Gastrocnemius medialis (tissue), 4 donors: ENCODE data around the gene LRP5. TPM values are rescaled to one million over a fixed set of nuclear protein-coding genes. Genes with fewer than 3 reads are reported as not detected.

Experiments used
- ATAC-seq, 2 donors: fragments of 150-250 bp; one replicate each; pipeline ENCODE4 v1.9.1; 2016
- DNase-seq, 2 donors: peaks; one replicate each; pipeline ENCODE4 v3.0.0-alpha.2; 2019
- H3K27ac ChIP-seq, 4 donors: fragments of 200-600 bp; sonication (generic); 1 replicate in 1 of 4; 2 replicates in 3 of 4; pipeline ENCODE4 v1.5.1; 2016 to 2018; ENCODE audit warnings: mild to moderate bottlenecking in 2 of 4, moderate library complexity in 1 of 4
- H3K27me3 ChIP-seq, 3 donors: fragments of 200-600 bp; sonication (generic) in 2 of 3; 1 replicate in 1 of 3; 2 replicates in 2 of 3; pipeline versions ENCODE4 v1.5.1 to v1.6.0; 2016 to 2019; ENCODE audit warnings: mild to moderate bottlenecking in 1 of 3, moderate library complexity in 1 of 3
- H3K36me3 ChIP-seq, 2 donors: fragments of 200-600 bp; sonication (generic) in 1 of 2; one replicate each; pipeline ENCODE4 v1.5.1; 2017 to 2018
- H3K4me1 ChIP-seq, 2 donors: fragments of 200-600 bp; sonication (generic) in 1 of 2; one replicate each; pipeline ENCODE4 v1.5.1; 2016 to 2017; ENCODE audit warnings: mild to moderate bottlenecking in 2 of 2
- H3K4me3 ChIP-seq, 4 donors: fragments of 200-600 bp; sonication (generic) in 3 of 4; 1 replicate in 1 of 4; 2 replicates in 3 of 4; pipeline ENCODE4 v1.5.1; 2016 to 2019; ENCODE audit warnings: mild to moderate bottlenecking in 2 of 4
- H3K9me3 ChIP-seq, 3 donors: fragments of 200-600 bp; sonication (generic) in 2 of 3; 1 replicate in 1 of 3; 2 replicates in 2 of 3; pipeline ENCODE4 v1.5.1; 2016 to 2019
- CTCF ChIP-seq, 5 experiments: fragments of 450-650 bp in 3 of 5; fragments of 200-600 bp in 2 of 5; sonication (generic) in 2 of 5; IDR thresholded peaks in 4 of 5; conservative IDR thresholded peaks in 1 of 5; 1 replicate in 4 of 5; 2 replicates in 1 of 5; pipeline ENCODE4 v1.5.1; 2016 to 2019; ENCODE audit warnings: antibody characterized with exemption in 5 of 5, mild to moderate bottlenecking in 3 of 5, moderate library complexity in 3 of 5
- POLR2A ChIP-seq, 2 donors: fragments of 450-650 bp; IDR thresholded peaks; one replicate each; pipeline ENCODE4 v1.6.1; 2017; ENCODE audit warnings: antibody characterized with exemption in 2 of 2, mild to moderate bottlenecking in 2 of 2, moderate library complexity in 2 of 2
- in situ Hi-C, 4 donors: fragments of 200-750 bp; cut with MboI; loops; one replicate each; pipeline versions ENCODE4 v1.15.0 to v1.8.0; 2017; ENCODE audit warnings: low sequenced_read_pairs in 4 of 4
- intact Hi-C: fragments of 100-400 bp; cut with DNase I; formaldehyde crosslinking; loops from one replicate; pipeline ENCODE4 v1.15.1; 2023; ENCODE audit warnings: low total_unique reads
- total RNA-seq, 4 donors: library from RNA; depleted of rRNA; stranded (reverse); fragments of >200 nt; gene quantifications; one replicate each; pipeline versions ENCODE4 v1.1.0 to v1.2.3, GENCODE V29; 2016

Gene LRP5
- total RNA-seq, 4 donors from 2014 or later: 3.7 to 12.3 (median 8.1) TPM

GRCh38 chr11:68448604-68449011 is 136.2 kb downstream of the LRP5 start:
- Histone ChIP-seq H3K27me3 (no peaks in the 10 kb centered on the region), H3K27ac (no peak overlapping the region), H3K9me3 (no peaks in the 10 kb centered on the region), H3K4me3 (no peak overlapping the region), H3K36me3 (no peaks in the 10 kb centered on the region), H3K4me1 (no peaks in the 10 kb centered on the region)
- in situ Hi-C loops: loop anchor here in 1 of 4 donors (25.0 kb wide), 1 partner anchor 136 kb away; the partner anchor contains the start of gene LRP5
- intact Hi-C loops: loop anchor here (5.0 kb wide), 2 partner anchors 66 to 151 kb away; no protein-coding TSS in a partner anchor
- TF ChIP-seq POLR2A (IDR thresholded peaks at IDR 0.05) (no peak), CTCF (IDR thresholded peaks at IDR 0.05 in 4 of 5, conservative IDR thresholded peaks at IDR 0.05 in 1 of 5) (no peak)
- DNase-seq (no peak), ATAC-seq (no peak)

GRCh38 chr11:68449951-68450350 is 137.6 kb downstream of the LRP5 start:
- no peak for DNase-seq
- intact Hi-C loops: loop anchor here (5.0 kb wide), 2 partner anchors 68 to 153 kb away; no protein-coding TSS in a partner anchor
- no peak overlapping the region for H3K4me3 ChIP-seq
- no peaks in the 10 kb centered on the region for H3K9me3 ChIP-seq
- no peaks in the 10 kb centered on the region for H3K4me1 ChIP-seq
- H3K27me3 ChIP-seq: no peaks in the 10 kb centered on the region
- no peak overlapping the region for H3K27ac ChIP-seq
- no peak for TF ChIP-seq CTCF (IDR thresholded peaks at IDR 0.05 in 4 of 5, conservative IDR thresholded peaks at IDR 0.05 in 1 of 5)
- in situ Hi-C loops: loop anchor here (5.0 to 25.0 kb wide), 3 partner anchors 137 to 193 kb away; partner anchors contain the start of gene LRP5 (in 1 of the 4)
- ATAC-seq: no peak
- H3K36me3 ChIP-seq: no peaks in the 10 kb centered on the region

GRCh38 chr11:68450711-68451110 is 138.3 kb downstream of the LRP5 start:
- Histone ChIP-seq H3K36me3 (no peaks in the 10 kb centered on the region), H3K27ac (no peak overlapping the region), H3K9me3 (no peaks in the 10 kb centered on the region), H3K27me3 (no peaks in the 10 kb centered on the region), H3K4me3 (no peak overlapping the region), H3K4me1 (no peaks in the 10 kb centered on the region)
- TF ChIP-seq POLR2A (IDR thresholded peaks at IDR 0.05): no peak
- intact Hi-C loops: no loop called here
- in situ Hi-C loops: loop anchor here in 3 of 4 donors (5.0 to 25.0 kb wide), 2 partner anchors 137 to 193 kb away; no protein-coding TSS in a partner anchor
- ATAC-seq: no peak
- DNase-seq: no peak

- DNase-seq: no peak
- intact Hi-C loops (no loop called here), in situ Hi-C loops (loop anchor here in 3 of 4 donors (5.0 to 25.0 kb wide), 2 partner anchors 133 to 197 kb away; no protein-coding TSS in a partner anchor)
- Histone ChIP-seq H3K9me3 (no peaks in the 10 kb centered on the region), H3K27ac (no peak overlapping the region), H3K4me1 (no peaks in the 10 kb centered on the region), H3K4me3 (no peak overlapping the region), H3K27me3 (no peaks in the 10 kb centered on the region), H3K36me3 (no peaks in the 10 kb centered on the region)
- no peak for ATAC-seq
- TF ChIP-seq POLR2A (IDR thresholded peaks at IDR 0.05) (no peak), CTCF (IDR thresholded peaks at IDR 0.05 in 4 of 5, conservative IDR thresholded peaks at IDR 0.05 in 1 of 5) (no peak)
These were observed 142.4 kb downstream of the LRP5 start for GRCh38 chr11:68454767-68455166.

- no peaks in the 10 kb centered on the region for H3K27me3 ChIP-seq
- no peaks in the 10 kb centered on the region for H3K4me1 ChIP-seq
- DNase-seq: no peak
- H3K36me3 ChIP-seq: no peaks in the 10 kb centered on the region
- no peak for TF ChIP-seq POLR2A (IDR thresholded peaks at IDR 0.05)
- no peak for TF ChIP-seq CTCF (IDR thresholded peaks at IDR 0.05 in 4 of 5, conservative IDR thresholded peaks at IDR 0.05 in 1 of 5)
- H3K27ac ChIP-seq: no peak overlapping the region
- ATAC-seq: no peak
- H3K4me3 ChIP-seq: no peak overlapping the region
- H3K9me3 ChIP-seq: no peaks in the 10 kb centered on the region
- intact Hi-C loops: no loop called here
- in situ Hi-C loops: loop anchor here in 2 of 4 donors (25.0 kb wide), 1 partner anchor 132 kb away; no protein-coding TSS in a partner anchor
These were observed 143.1 kb downstream of the LRP5 start for GRCh38 chr11:68455485-68455884.
